SK-N-MC (cell line): Measurements from ENCODE around the gene CEP250.

Experiments used
- DNase-seq: peaks from one replicate; pipeline ENCODE4 v3.0.0-alpha.2; 2011; ENCODE audit warnings: low read depth, low spot score
- H3K27ac ChIP-seq: fragments of 200-600 bp; sonication (generic); 2 replicates; pipeline ENCODE4 v1.5.1; 2016; ENCODE audit warnings: mixed run types
- H3K36me3 ChIP-seq: fragments of 200-600 bp; sonication (generic); 2 replicates; pipeline ENCODE4 v1.6.1; 2017; ENCODE audit warnings: antibody characterized with exemption, low read length, mixed read lengths; ENCODE audit not compliant: insufficient read depth
- H3K4me3 ChIP-seq: fragments of 200-600 bp; sonication (generic); 2 replicates; pipeline ENCODE4 v1.5.1; 2016
- H3K9ac ChIP-seq: fragments of 200-600 bp; sonication (generic); 2 replicates; pipeline ENCODE4 v1.8.0; 2017; ENCODE audit warnings: mixed run types, mixed read lengths; ENCODE audit not compliant: insufficient read length
- H3K9me3 ChIP-seq: fragments of 200-600 bp; sonication (generic); 2 replicates; pipeline ENCODE4 v1.6.1; 2017; ENCODE audit warnings: low read depth, mild to moderate bottlenecking, antibody characterized with exemption, low read length, moderate library complexity, mixed read lengths
- EZH2 ChIP-seq: fragments of 200-600 bp; sonication (generic); IDR thresholded peaks from one replicate; pipeline ENCODE4 v1.6.1; 2017; ENCODE audit warnings: antibody characterized with exemption
- FOXP2 ChIP-seq: optimal IDR thresholded peaks from 2 replicates; pipeline ENCODE3; 2011; ENCODE audit warnings: mild to moderate bottlenecking, moderate library complexity; ENCODE audit not compliant: insufficient read depth; ENCODE audit errors: extremely low read length, control extremely low read depth
- POLR2AphosphoS5 ChIP-seq: IDR thresholded peaks from 2 replicates; pipeline ENCODE4 v1.6.1; 2012; ENCODE audit warnings: mild to moderate bottlenecking, low read depth, low read length, borderline replicate concordance

The CEP250 gene

DNA sequence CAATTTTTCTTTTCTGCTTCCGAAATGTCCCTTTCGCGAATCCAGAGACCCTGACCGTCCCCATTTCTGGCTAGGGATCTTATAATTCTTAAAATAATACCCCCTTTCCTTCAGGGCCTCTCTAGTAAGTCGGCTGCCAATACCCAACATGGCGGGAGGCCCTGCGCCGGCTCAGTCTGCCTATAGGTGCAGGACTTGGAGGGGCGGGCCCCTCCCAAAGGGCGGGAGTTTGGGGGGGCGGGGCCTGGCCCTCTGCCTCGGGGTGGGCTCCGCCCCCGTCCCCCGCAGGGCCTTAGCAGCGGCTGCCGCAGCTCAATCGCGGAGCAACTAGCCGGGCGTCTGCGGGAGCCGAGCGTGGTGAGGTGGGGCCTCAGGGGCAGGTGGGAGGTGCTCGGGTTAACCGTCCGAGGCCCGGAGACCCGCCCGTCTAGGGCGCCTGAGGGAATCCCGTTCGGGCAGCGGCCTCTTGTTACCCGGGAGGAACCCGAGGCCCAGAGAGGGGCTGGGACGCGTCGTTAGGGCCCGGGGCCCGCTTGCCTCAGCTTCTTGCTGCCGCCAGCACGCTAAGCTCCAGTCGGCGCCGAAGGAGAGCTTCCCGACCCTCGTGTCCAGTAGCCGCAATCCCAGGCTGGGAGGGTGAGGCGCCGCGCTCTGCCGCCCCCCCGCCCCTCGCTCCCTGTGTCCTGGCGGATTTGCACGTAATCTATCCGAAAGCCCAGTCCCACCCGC, at the start of gene CEP250:
Gene CEP250, plus strand, starts transcription at position 718 of the 729 bp plus-strand sequence. CDS start 6,770 bp downstream, outside the sequence.
- H3K9me3 ChIP-seq: no peaks in the 10 kb centered on the region
- H3K4me3 ChIP-seq: peak within 1 kb of the TSS; percentile 97
- peaks cover 3% of the 10 kb centered on the region; the same call in 1 of the 2 replicates for H3K36me3 ChIP-seq
- peak within 1 kb of the TSS; percentile 95 for H3K9ac ChIP-seq
- no peak for TF ChIP-seq EZH2
- peak; percentile 78 for TF ChIP-seq POLR2AphosphoS5
- peak; percentile 89 for DNase-seq
- H3K27ac ChIP-seq: peak within 1 kb of the TSS; percentile 96

GRCh38 chr20:35405775-35406174, 49.6 kb upstream of the CEP250 start:
- Histone ChIP-seq H3K9ac (no peak overlapping the region), H3K27ac (no peak overlapping the region), H3K4me3 (no peak overlapping the region), H3K36me3 (peaks cover 62% of the 10 kb centered on the region), H3K9me3 (no peaks in the 10 kb centered on the region)
- no peak for DNase-seq
- no peak for TF ChIP-seq EZH2
- no peak for TF ChIP-seq POLR2AphosphoS5
- TF ChIP-seq FOXP2: no peak

GRCh38 chr20:35408270-35408669, 47.1 kb upstream of the CEP250 start:
- TF ChIP-seq EZH2: no peak
- TF ChIP-seq FOXP2: no peak
- no peak for TF ChIP-seq POLR2AphosphoS5
- H3K9me3 ChIP-seq: no peaks in the 10 kb centered on the region
- no peak overlapping the region for H3K27ac ChIP-seq
- no peak overlapping the region for H3K4me3 ChIP-seq
- H3K9ac ChIP-seq: no peak overlapping the region
- peaks cover 55% of the 10 kb centered on the region for H3K36me3 ChIP-seq
- DNase-seq: no peak

DNA sequence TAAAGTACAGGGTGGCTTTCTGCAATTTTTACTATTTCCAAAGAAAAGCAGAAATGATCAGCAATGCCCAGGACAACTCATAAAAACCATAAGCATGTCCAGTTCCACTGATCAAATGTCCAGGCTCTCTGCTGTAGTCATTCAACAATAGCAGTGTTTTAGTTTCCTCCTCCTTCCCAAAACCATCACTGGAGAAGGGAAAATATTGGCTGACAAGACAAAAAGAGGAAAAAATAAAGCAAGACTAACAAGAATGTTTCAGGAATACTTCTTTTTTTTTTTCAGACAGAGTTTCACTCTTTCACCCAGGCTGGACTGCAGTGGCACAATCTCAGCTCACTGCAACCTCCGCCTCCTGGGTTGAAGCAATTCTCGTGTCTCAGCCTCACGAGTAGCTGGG, 45.9 kb upstream of the CEP250 start:
- TF ChIP-seq EZH2 (no peak), FOXP2 (no peak), POLR2AphosphoS5 (no peak)
- no peak for DNase-seq
- Histone ChIP-seq H3K36me3 (peaks cover 54% of the 10 kb centered on the region), H3K4me3 (no peak overlapping the region), H3K9me3 (no peaks in the 10 kb centered on the region), H3K27ac (no peak overlapping the region), H3K9ac (no peak overlapping the region)

DNA sequence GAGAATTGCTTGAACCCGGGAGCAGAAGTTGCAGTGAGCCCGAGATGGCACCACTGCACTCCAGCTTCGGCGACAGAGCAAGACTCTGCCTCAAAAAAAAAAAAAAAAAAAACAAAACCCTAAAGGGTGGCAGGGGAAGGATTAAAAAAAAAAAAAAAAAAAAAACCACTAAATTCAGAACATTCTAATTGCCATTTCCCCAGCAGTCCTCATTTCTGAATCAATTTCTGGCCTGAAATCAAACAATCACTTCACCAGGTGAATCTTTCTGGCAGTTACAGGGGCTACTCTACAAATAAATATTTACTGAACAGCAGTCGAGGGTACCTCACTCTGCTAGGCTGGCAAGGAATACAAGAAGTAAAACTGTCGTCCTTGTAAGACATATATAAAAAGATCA, 44.8 kb upstream of the CEP250 start:
- TF ChIP-seq EZH2 (no peak), FOXP2 (no peak), POLR2AphosphoS5 (no peak)
- Histone ChIP-seq H3K9ac (peak overlapping the region; percentile 90), H3K27ac (no peak overlapping the region), H3K9me3 (no peaks in the 10 kb centered on the region), H3K4me3 (peak overlapping the region; percentile 86), H3K36me3 (peaks cover 44% of the 10 kb centered on the region)
- DNase-seq: no peak

GRCh38 chr20:35421322-35421721, 34.1 kb upstream of the CEP250 start:
- TF ChIP-seq EZH2: no peak
- TF ChIP-seq POLR2AphosphoS5: no peak
- TF ChIP-seq FOXP2: no peak
- Histone ChIP-seq H3K27ac (no peak overlapping the region), H3K4me3 (no peak overlapping the region)

DNA sequence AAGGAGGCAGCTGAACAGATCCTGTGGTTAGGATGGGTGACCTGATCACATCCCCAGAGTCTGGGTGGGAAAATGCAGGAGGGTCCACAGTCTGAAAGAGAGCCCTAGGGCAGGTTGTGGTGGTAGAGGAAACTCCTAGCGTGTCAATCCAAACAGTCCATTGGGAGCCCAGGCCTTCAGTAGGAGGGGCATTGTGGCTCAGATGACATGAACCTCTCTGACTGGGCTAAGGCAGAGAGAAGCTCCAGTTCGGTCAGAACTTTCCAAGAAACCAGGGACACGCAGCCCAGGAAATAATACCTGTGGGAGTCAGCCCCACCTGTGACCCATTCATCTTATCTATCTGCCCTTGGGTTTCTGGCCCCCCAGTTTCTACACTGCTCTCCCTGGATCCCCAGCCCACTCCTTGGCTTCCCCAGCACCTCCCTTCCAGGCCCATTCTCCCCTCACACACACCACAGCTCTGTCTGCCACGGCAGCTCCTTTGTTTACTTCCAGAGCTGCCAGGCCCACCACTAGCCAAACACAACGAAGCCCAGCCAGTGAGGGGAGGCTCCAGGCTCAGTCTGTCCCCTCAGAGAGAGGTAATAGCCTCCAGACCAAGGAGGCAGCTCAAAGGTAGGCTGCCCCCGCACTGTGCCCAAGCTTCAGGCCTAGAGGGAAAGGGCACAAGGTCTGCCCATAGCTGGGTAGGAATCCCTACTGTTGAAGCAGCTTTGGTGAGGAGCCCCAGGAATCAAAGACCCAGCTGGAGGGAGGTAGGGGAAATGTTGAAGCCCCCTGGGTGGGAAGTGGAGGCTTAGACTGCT, 23.6 kb upstream of the CEP250 start:
- Histone ChIP-seq H3K9ac (no peak overlapping the region), H3K36me3 (no peaks in the 10 kb centered on the region), H3K9me3 (no peaks in the 10 kb centered on the region), H3K4me3 (no peak overlapping the region), H3K27ac (no peak overlapping the region)
- TF ChIP-seq POLR2AphosphoS5 (no peak), FOXP2 (no peak), EZH2 (no peak)
- DNase-seq: no peak

More at GRCh38 chr20:35421322-35421721, 34.1 kb upstream of the CEP250 start:
- no peak for DNase-seq
- Histone ChIP-seq H3K9me3 (no peaks in the 10 kb centered on the region), H3K9ac (no peak overlapping the region), H3K36me3 (no peaks in the 10 kb centered on the region)

GRCh38 chr20:35432430-35432735, 23.0 kb upstream of the CEP250 start:
- no peak overlapping the region for H3K27ac ChIP-seq
- no peak overlapping the region for H3K4me3 ChIP-seq
- no peak for DNase-seq
- H3K9ac ChIP-seq: no peak overlapping the region
- H3K9me3 ChIP-seq: no peaks in the 10 kb centered on the region
- H3K36me3 ChIP-seq: no peaks in the 10 kb centered on the region
- TF ChIP-seq FOXP2 (no peak), POLR2AphosphoS5 (no peak), EZH2 (no peak)
